Kidney epithelial cell (primary cell): ENCODE data around the gene CHRNA4. TPM values are rescaled to one million over a fixed set of nuclear protein-coding genes. Genes with fewer than 3 reads are reported as not detected.

Source experiments
- DNase-seq: peaks from one replicate; pipeline ENCODE4 v3.0.0-alpha.2; 2010; ENCODE audit warnings: low read depth
- H3K27me3 ChIP-seq: 2 replicates; pipeline ENCODE4 v1.6.0; 2011; ENCODE audit warnings: low read length; ENCODE audit not compliant: control insufficient read depth, insufficient read depth
- H3K36me3 ChIP-seq: 2 replicates; pipeline ENCODE4 v1.5.1; 2011; ENCODE audit warnings: low read length; ENCODE audit not compliant: control insufficient read depth, insufficient read depth
- H3K4me3 ChIP-seq: 2 replicates; pipeline ENCODE4 v1.5.1; 2011; ENCODE audit warnings: low read depth, mild to moderate bottlenecking, control low read depth, low read length
- CTCF ChIP-seq: IDR thresholded peaks from 2 replicates; pipeline ENCODE4 v1.5.1; 2011; ENCODE audit warnings: mild to moderate bottlenecking, moderate library complexity, low read length, control low read depth, inconsistent platforms; ENCODE audit not compliant: insufficient read depth, poor library complexity, severe bottlenecking
- total RNA-seq: library from RNA; depleted of rRNA; stranded (reverse); fragments of >200 nt; gene quantifications from 2 replicates; pipeline ENCODE4 v1.2.3, GENCODE V29; 2015

Gene CHRNA4
- total RNA-seq, 1 donor from 2014 or later: not detected

GRCh38 chr20:63354636-63355350 lies 6.4 kb downstream of the CHRNA4 start:
- Histone ChIP-seq H3K36me3 (no peaks in the 10 kb centered on the region), H3K27me3 (peaks cover 13% of the 10 kb centered on the region), H3K4me3 (no peak overlapping the region)
- no peak for TF ChIP-seq CTCF
- no peak for DNase-seq

- no peak overlapping the region for H3K4me3 ChIP-seq
- H3K36me3 ChIP-seq: no peaks in the 10 kb centered on the region
- peaks cover 7% of the 10 kb centered on the region for H3K27me3 ChIP-seq
- DNase-seq: no peak
- TF ChIP-seq CTCF: no peak
Measured at GRCh38 chr20:63352811-63353221, 8.3 kb downstream of the CHRNA4 start.

- no peaks in the 10 kb centered on the region for H3K36me3 ChIP-seq
- H3K27me3 ChIP-seq: peaks cover 7% of the 10 kb centered on the region
- no peak overlapping the region for H3K4me3 ChIP-seq
- TF ChIP-seq CTCF: no peak
- no peak for DNase-seq
Measured at GRCh38 chr20:63351811-63352591, 9.1 kb downstream of the CHRNA4 start.

- H3K4me3 ChIP-seq: no peak overlapping the region
Measured at GRCh38 chr20:63351326-63351700, 9.8 kb downstream of the CHRNA4 start.

GRCh38 chr20:63350597-63351325 lies 10.4 kb downstream of the CHRNA4 start:
- DNase-seq: no peak
- peaks cover 7% of the 10 kb centered on the region for H3K27me3 ChIP-seq
- TF ChIP-seq CTCF: no peak
- no peaks in the 10 kb centered on the region for H3K36me3 ChIP-seq
- H3K4me3 ChIP-seq: no peak overlapping the region

More at GRCh38 chr20:63351326-63351700, 9.8 kb downstream of the CHRNA4 start:
- Histone ChIP-seq H3K36me3 (no peaks in the 10 kb centered on the region), H3K27me3 (peaks cover 7% of the 10 kb centered on the region)
- TF ChIP-seq CTCF: no peak
- no peak for DNase-seq
